GM23338 (cell line): ENCODE data around the gene COMP. TPM values are rescaled to one million over a fixed set of nuclear protein-coding genes. Genes with fewer than 3 reads are reported as not detected.

Source experiments
- ATAC-seq: fragments of 200-7000 bp; cut with Tn5 transposase; 3 replicates; pipeline ENCODE4 v1.9.1; 2020
- DNase-seq: peaks from one replicate; pipeline ENCODE4 v3.0.0-alpha.2; 2015; ENCODE audit warnings: low spot score
- H2AFZ ChIP-seq: fragments of 200-600 bp; sonication (generic); 2 replicates; pipeline ENCODE4 v1.8.0; 2016; ENCODE audit warnings: antibody characterized with exemption, mild to moderate bottlenecking, moderate library complexity
- H3F3A ChIP-seq: fragments of 200-600 bp; sonication (generic); replicated peaks from 2 replicates; pipeline ENCODE4 v1.8.0; 2017; ENCODE audit warnings: antibody characterized with exemption, mixed run types, low read depth
- H3K27ac ChIP-seq: fragments of 200-600 bp; sonication (generic); 2 replicates; pipeline ENCODE4 v1.6.1; 2016; ENCODE audit warnings: low read depth
- H3K27me3 ChIP-seq: fragments of 200-600 bp; sonication (generic); 2 replicates; pipeline ENCODE4 v1.8.0; 2016; ENCODE audit warnings: mild to moderate bottlenecking, mixed run types, moderate library complexity; ENCODE audit not compliant: insufficient read depth
- H3K36me3 ChIP-seq: fragments of 200-600 bp; sonication (generic); 2 replicates; pipeline ENCODE4 v1.8.0; 2016; ENCODE audit warnings: mild to moderate bottlenecking; ENCODE audit not compliant: insufficient read depth
- H3K4me1 ChIP-seq: fragments of 200-600 bp; sonication (generic); 2 replicates; pipeline ENCODE4 v1.8.0; 2016; ENCODE audit warnings: mild to moderate bottlenecking, moderate library complexity; ENCODE audit not compliant: insufficient read depth
- H3K4me2 ChIP-seq: fragments of 200-600 bp; sonication (generic); 2 replicates; pipeline ENCODE4 v1.7.1; 2017; ENCODE audit warnings: mixed run types
- H3K4me3 ChIP-seq: fragments of 200-600 bp; sonication (generic); 2 replicates; pipeline ENCODE4 v1.6.1; 2016; ENCODE audit warnings: mixed run types
- H3K79me2 ChIP-seq: fragments of 200-600 bp; sonication (generic); replicated peaks from 2 replicates; pipeline ENCODE4 v1.8.0; 2017; ENCODE audit warnings: mild to moderate bottlenecking; ENCODE audit not compliant: insufficient read depth
- H3K9me2 ChIP-seq: fragments of 200-600 bp; sonication (generic); 2 replicates; pipeline ENCODE4 v1.8.0; 2017; ENCODE audit not compliant: insufficient read depth
- H4K20me1 ChIP-seq: fragments of 200-600 bp; sonication (generic); replicated peaks from 2 replicates; pipeline ENCODE4 v1.8.0; 2017; ENCODE audit warnings: mild to moderate bottlenecking; ENCODE audit not compliant: insufficient read depth
- H3K27ac Mint-ChIP-seq: 2 replicates; pipeline ENCODE4 v1.8.0; 2020; ENCODE audit warnings: inconsistent platforms, mild to moderate bottlenecking, moderate library complexity, mixed read lengths
- H3K27me3 Mint-ChIP-seq: 3 replicates; pipeline ENCODE4 v1.8.0; 2022; ENCODE audit warnings: low read depth, mild to moderate bottlenecking, moderate library complexity, mixed read lengths, inconsistent platforms; ENCODE audit not compliant: insufficient read depth, poor library complexity
- H3K36me3 Mint-ChIP-seq: 3 replicates; pipeline ENCODE4 v1.8.0; 2021; ENCODE audit warnings: low read depth, mild to moderate bottlenecking, inconsistent platforms, moderate library complexity, mixed read lengths
- H3K4me1 Mint-ChIP-seq: 3 replicates; pipeline ENCODE4 v1.8.0; 2020; ENCODE audit warnings: mild to moderate bottlenecking, inconsistent platforms, mixed read lengths
- H3K4me3 Mint-ChIP-seq: 3 replicates; pipeline ENCODE4 v1.8.0; 2021; ENCODE audit warnings: moderate library complexity, mild to moderate bottlenecking, inconsistent platforms, mixed read lengths
- H3K9me3 Mint-ChIP-seq: 3 replicates; pipeline ENCODE4 v1.8.0; 2020; ENCODE audit warnings: moderate library complexity, mild to moderate bottlenecking, inconsistent platforms, mixed read lengths
- CREB1 ChIP-seq: fragments of 250-450 bp; sonication (Bioruptor Pico); IDR thresholded peaks from 2 replicates; pipeline ENCODE4 v1.5.0; 2020; ENCODE audit warnings: low read depth, mild to moderate bottlenecking, moderate library complexity
- CTCF ChIP-seq, 2 experiments: fragments of 200-600 bp in 1 of 2; sonication (generic) in 1 of 2; conservative IDR thresholded peaks; 2 replicates each; pipeline versions ENCODE4 v1.5.1 to v1.6.1; 2016 to 2017; ENCODE audit warnings: antibody characterized with exemption in 2 of 2, low read depth in 2 of 2, mild to moderate bottlenecking in 2 of 2, moderate library complexity in 1 of 2
- ETS1 ChIP-seq: IDR thresholded peaks from 2 replicates; pipeline ENCODE4 v1.6.1; 2016; ENCODE audit warnings: antibody characterized with exemption
- EZH2 ChIP-seq: fragments of 200-600 bp; sonication (generic); IDR thresholded peaks from one replicate; pipeline ENCODE4 v1.8.0; 2017; ENCODE audit warnings: antibody characterized with exemption, mild to moderate bottlenecking, low read depth; ENCODE audit not compliant: unreplicated experiment
- EZH2phosphoT487 ChIP-seq: fragments of 200-600 bp; sonication (generic); IDR thresholded peaks from one replicate; pipeline ENCODE4 v1.8.1; 2018; ENCODE audit warnings: antibody characterized with exemption; ENCODE audit not compliant: unreplicated experiment
- JUNB ChIP-seq: IDR thresholded peaks from one replicate; pipeline ENCODE4 v1.6.1; 2016; ENCODE audit warnings: antibody characterized with exemption; ENCODE audit not compliant: unreplicated experiment
- NANOG ChIP-seq: IDR thresholded peaks from 2 replicates; pipeline ENCODE4 v1.6.1; 2016; ENCODE audit warnings: antibody characterized with exemption, borderline replicate concordance
- POLR2AphosphoS5 ChIP-seq: IDR thresholded peaks from 2 replicates; pipeline ENCODE4 v1.6.1; 2016; ENCODE audit warnings: antibody characterized with exemption, low read depth
- REST ChIP-seq: IDR thresholded peaks from one replicate; pipeline ENCODE4 v1.6.1; 2018; ENCODE audit warnings: antibody characterized with exemption; ENCODE audit not compliant: unreplicated experiment
- STAT1 ChIP-seq: IDR thresholded peaks from one replicate; pipeline ENCODE4 v1.6.1; 2016; ENCODE audit warnings: antibody characterized with exemption; ENCODE audit not compliant: unreplicated experiment
- ZNF114 ChIP-seq: fragments of 250-450 bp; sonication (Bioruptor Pico); IDR thresholded peaks from 2 replicates; pipeline ENCODE4 v1.5.0; 2020; ENCODE audit warnings: mild to moderate bottlenecking, moderate library complexity
- ZNF331 ChIP-seq: fragments of 250-450 bp; sonication (Bioruptor Pico); IDR thresholded peaks from 2 replicates; pipeline ENCODE4 v1.5.0; 2020; ENCODE audit warnings: low read depth, mild to moderate bottlenecking, moderate library complexity
- polyA plus RNA-seq: library from polyadenylated mRNA; unstranded; fragments of >200 nt; fragmentation: Nextera tagmentation; extraction: Ambion mirVana; gene quantifications from 2 replicates; pipeline ENCODE4 v1.2.1, GENCODE V29; 2016
- total RNA-seq: library from RNA; depleted of rRNA; stranded (reverse); fragments of >200 nt; shearing (Covaris generic); gene quantifications from 2 replicates; pipeline ENCODE4 v1.2.3, GENCODE V29; 2014
- TF ChIP-seq, protein P1 (sequence below): fragments of 250-450 bp; sonication (Bioruptor Pico); IDR thresholded peaks from 2 replicates; pipeline ENCODE4 v1.5.0; 2020; ENCODE audit warnings: mild to moderate bottlenecking, moderate library complexity

The COMP gene
- total and polyA plus RNA-seq, 2 experiments from 2014 or later: 0.58 to 0.63 TPM

- H3K36me3 Mint-ChIP-seq: no peaks in the 10 kb centered on the region; the same call in 2 of the 3 replicates
- Histone ChIP-seq H3K36me3 (no peaks in the 10 kb centered on the region), H3K27me3 (no peaks in the 10 kb centered on the region), H3K27ac (no peak overlapping the region), H2AFZ (no peak overlapping the region), H3K79me2 (no peaks in the 10 kb centered on the region), H3K9me2 (no peaks in the 10 kb centered on the region), H3F3A (no peaks in the 10 kb centered on the region), H3K4me1 (no peaks in the 10 kb centered on the region), H3K4me2 (no peak overlapping the region), H4K20me1 (no peaks in the 10 kb centered on the region; the same call in 1 of the 2 replicates), H3K4me3 (no peak overlapping the region)
- no peak overlapping the region for H3K4me3 Mint-ChIP-seq
- DNase-seq (no peak), ATAC-seq (no peak)
- no peaks in the 10 kb centered on the region for H3K9me3 Mint-ChIP-seq
- H3K27ac Mint-ChIP-seq: no peak overlapping the region
- TF ChIP-seq POLR2AphosphoS5: no peak
- TF ChIP-seq NANOG: no peak
- TF ChIP-seq ZNF114 (CRISPR knock-in tag): no peak
- no peak for TF ChIP-seq JUNB
- no peak for TF ChIP-seq CTCF (conservative IDR thresholded peaks at IDR 0.05; ENCODE audit: low read depth in 2 of 2)
- TF ChIP-seq ETS1: no peak
- TF ChIP-seq CREB1 (CRISPR knock-in tag): no peak
- TF ChIP-seq, protein P1, sequence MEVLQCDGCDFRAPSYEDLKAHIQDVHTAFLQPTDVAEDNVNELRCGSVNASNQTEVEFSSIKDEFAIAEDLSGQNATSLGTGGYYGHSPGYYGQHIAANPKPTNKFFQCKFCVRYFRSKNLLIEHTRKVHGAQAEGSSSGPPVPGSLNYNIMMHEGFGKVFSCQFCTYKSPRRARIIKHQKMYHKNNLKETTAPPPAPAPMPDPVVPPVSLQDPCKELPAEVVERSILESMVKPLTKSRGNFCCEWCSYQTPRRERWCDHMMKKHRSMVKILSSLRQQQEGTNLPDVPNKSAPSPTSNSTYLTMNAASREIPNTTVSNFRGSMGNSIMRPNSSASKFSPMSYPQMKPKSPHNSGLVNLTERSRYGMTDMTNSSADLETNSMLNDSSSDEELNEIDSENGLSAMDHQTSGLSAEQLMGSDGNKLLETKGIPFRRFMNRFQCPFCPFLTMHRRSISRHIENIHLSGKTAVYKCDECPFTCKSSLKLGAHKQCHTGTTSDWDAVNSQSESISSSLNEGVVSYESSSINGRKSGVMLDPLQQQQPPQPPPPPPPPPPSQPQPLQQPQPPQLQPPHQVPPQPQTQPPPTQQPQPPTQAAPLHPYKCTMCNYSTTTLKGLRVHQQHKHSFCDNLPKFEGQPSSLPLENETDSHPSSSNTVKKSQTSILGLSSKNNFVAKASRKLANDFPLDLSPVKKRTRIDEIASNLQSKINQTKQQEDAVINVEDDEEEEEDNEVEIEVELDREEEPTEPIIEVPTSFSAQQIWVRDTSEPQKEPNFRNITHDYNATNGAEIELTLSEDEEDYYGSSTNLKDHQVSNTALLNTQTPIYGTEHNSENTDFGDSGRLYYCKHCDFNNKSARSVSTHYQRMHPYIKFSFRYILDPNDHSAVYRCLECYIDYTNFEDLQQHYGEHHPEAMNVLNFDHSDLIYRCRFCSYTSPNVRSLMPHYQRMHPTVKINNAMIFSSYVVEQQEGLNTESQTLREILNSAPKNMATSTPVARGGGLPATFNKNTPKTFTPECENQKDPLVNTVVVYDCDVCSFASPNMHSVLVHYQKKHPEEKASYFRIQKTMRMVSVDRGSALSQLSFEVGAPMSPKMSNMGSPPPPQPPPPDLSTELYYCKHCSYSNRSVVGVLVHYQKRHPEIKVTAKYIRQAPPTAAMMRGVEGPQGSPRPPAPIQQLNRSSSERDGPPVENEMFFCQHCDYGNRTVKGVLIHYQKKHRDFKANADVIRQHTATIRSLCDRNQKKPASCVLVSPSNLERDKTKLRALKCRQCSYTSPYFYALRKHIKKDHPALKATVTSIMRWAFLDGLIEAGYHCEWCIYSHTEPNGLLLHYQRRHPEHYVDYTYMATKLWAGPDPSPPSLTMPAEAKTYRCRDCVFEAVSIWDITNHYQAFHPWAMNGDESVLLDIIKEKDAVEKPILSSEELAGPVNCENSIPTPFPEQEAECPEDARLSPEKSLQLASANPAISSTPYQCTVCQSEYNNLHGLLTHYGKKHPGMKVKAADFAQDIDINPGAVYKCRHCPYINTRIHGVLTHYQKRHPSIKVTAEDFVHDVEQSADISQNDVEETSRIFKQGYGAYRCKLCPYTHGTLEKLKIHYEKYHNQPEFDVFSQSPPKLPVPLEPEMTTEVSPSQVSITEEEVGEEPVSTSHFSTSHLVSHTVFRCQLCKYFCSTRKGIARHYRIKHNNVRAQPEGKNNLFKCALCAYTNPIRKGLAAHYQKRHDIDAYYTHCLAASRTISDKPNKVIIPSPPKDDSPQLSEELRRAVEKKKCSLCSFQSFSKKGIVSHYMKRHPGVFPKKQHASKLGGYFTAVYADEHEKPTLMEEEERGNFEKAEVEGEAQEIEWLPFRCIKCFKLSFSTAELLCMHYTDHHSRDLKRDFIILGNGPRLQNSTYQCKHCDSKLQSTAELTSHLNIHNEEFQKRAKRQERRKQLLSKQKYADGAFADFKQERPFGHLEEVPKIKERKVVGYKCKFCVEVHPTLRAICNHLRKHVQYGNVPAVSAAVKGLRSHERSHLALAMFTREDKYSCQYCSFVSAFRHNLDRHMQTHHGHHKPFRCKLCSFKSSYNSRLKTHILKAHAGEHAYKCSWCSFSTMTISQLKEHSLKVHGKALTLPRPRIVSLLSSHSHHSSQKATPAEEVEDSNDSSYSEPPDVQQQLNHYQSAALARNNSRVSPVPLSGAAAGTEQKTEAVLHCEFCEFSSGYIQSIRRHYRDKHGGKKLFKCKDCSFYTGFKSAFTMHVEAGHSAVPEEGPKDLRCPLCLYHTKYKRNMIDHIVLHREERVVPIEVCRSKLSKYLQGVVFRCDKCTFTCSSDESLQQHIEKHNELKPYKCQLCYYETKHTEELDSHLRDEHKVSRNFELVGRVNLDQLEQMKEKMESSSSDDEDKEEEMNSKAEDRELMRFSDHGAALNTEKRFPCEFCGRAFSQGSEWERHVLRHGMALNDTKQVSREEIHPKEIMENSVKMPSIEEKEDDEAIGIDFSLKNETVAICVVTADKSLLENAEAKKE (CRISPR knock-in tag): no peak
- no peak for TF ChIP-seq REST
- no peak for TF ChIP-seq EZH2
- TF ChIP-seq STAT1: no peak
- no peak for TF ChIP-seq EZH2phosphoT487
- no peak for TF ChIP-seq ZNF331 (CRISPR knock-in tag)
- peaks cover 8% of the 10 kb centered on the region for H3K27me3 Mint-ChIP-seq
- peaks cover 6% of the 10 kb centered on the region for H3K4me1 Mint-ChIP-seq
These were observed 55.8 kb downstream of the COMP start for GRCh38 chr19:18735324-18735723.
